HepG2 (cell line): ENCODE results near the gene DIAPH1. TPM values are rescaled to one million over a fixed set of nuclear protein-coding genes. Genes with fewer than 3 reads are reported as not detected.

Source experiments
- ERF ChIP-seq: IDR thresholded peaks from 2 replicates; pipeline ENCODE4 v1.6.1; 2018; ENCODE audit warnings: missing biosample characterization, missing genetic modification reagents
- HHEX ChIP-seq: IDR thresholded peaks from 2 replicates; pipeline ENCODE4 v1.6.1; 2016; ENCODE audit warnings: control low read depth
- HNF4A ChIP-seq: sonication (generic); formaldehyde crosslinking; IDR thresholded peaks from 2 replicates; pipeline ENCODE4 v1.4.0; 2020; ENCODE audit warnings: missing genetic modification reagents
- HNRNPH1 ChIP-seq: fragments of 200-400 bp; formaldehyde crosslinking; optimal IDR thresholded peaks from 2 replicates; pipeline ENCODE3; 2017; ENCODE audit warnings: mild to moderate bottlenecking, low read depth, low read length
- HOXA5 ChIP-seq: sonication (generic); formaldehyde crosslinking; IDR thresholded peaks from 2 replicates; pipeline ENCODE4 v1.4.0; 2020; ENCODE audit warnings: missing genetic modification reagents
- ISX ChIP-seq: sonication (generic); formaldehyde crosslinking; conservative IDR thresholded peaks from 2 replicates; pipeline ENCODE4 v1.5.0; 2020; ENCODE audit warnings: missing genetic modification reagents
- KLF11 ChIP-seq: IDR thresholded peaks from 2 replicates; pipeline ENCODE4 v1.6.1; 2016; ENCODE audit warnings: missing compliant biosample characterization
- KMT2B ChIP-seq: IDR thresholded peaks from 2 replicates; pipeline ENCODE4 v1.6.1; 2016; ENCODE audit warnings: missing genetic modification reagents, missing compliant biosample characterization
- MLLT10 ChIP-seq: sonication (generic); formaldehyde crosslinking; IDR thresholded peaks from 2 replicates; pipeline ENCODE4 v1.4.0; 2020; ENCODE audit warnings: missing genetic modification reagents
- MXI1 ChIP-seq: IDR thresholded peaks from 3 replicates; pipeline ENCODE4 v1.6.1; 2012; ENCODE audit warnings: low read depth, low read length, inconsistent platforms, borderline replicate concordance
- NFE2L2 ChIP-seq: fragments of 150-350 bp; IDR thresholded peaks from 2 replicates; pipeline ENCODE4 v1.6.1; 2014; ENCODE audit warnings: low read length
- PAWR ChIP-seq: sonication (generic); formaldehyde crosslinking; IDR thresholded peaks from 2 replicates; pipeline ENCODE4 v1.4.0; 2020; ENCODE audit warnings: missing genetic modification reagents, mild to moderate bottlenecking, borderline replicate concordance
- PHF21A ChIP-seq: sonication (generic); formaldehyde crosslinking; IDR thresholded peaks from 2 replicates; pipeline ENCODE4 v1.5.0; 2020; ENCODE audit warnings: mild to moderate bottlenecking, missing genetic modification reagents
- PHF8 ChIP-seq: sonication (generic); formaldehyde crosslinking; IDR thresholded peaks from 2 replicates; pipeline ENCODE4 v1.5.0; 2020; ENCODE audit warnings: missing genetic modification reagents
- PITX1 ChIP-seq: sonication (generic); formaldehyde crosslinking; IDR thresholded peaks from 2 replicates; pipeline ENCODE4 v1.5.1; 2020; ENCODE audit warnings: mild to moderate bottlenecking, missing genetic modification reagents
- SOX5 ChIP-seq: IDR thresholded peaks from 2 replicates; pipeline ENCODE4 v1.6.1; 2016; ENCODE audit warnings: borderline replicate concordance
- TAF15 ChIP-seq: fragments of 200-400 bp; formaldehyde crosslinking; IDR thresholded peaks from one replicate; pipeline ENCODE4 v1.6.1; 2018; ENCODE audit warnings: mild to moderate bottlenecking, low read depth, low read length; ENCODE audit not compliant: poor library complexity, severe bottlenecking
- THAP11 ChIP-seq: IDR thresholded peaks from 2 replicates; pipeline ENCODE4 v1.6.1; 2016; ENCODE audit warnings: missing biosample characterization, missing genetic modification reagents
- ZBTB3 ChIP-seq: sonication (generic); formaldehyde crosslinking; IDR thresholded peaks from 2 replicates; pipeline ENCODE4 v1.4.0; 2020; ENCODE audit warnings: low read depth, mild to moderate bottlenecking, moderate library complexity, missing genetic modification reagents, borderline replicate concordance
- ZFY ChIP-seq: sonication (generic); formaldehyde crosslinking; IDR thresholded peaks from 2 replicates; pipeline ENCODE4 v1.4.0; 2020; ENCODE audit warnings: missing genetic modification reagents
- ZNF3 ChIP-seq: IDR thresholded peaks from 2 replicates; pipeline ENCODE4 v1.7.0; 2017; ENCODE audit warnings: inconsistent platforms
- ZNF451 ChIP-seq: sonication (generic); formaldehyde crosslinking; IDR thresholded peaks from 2 replicates; pipeline ENCODE4 v1.5.0; 2020; ENCODE audit warnings: mild to moderate bottlenecking, missing genetic modification reagents
- ZSCAN25 ChIP-seq: sonication (generic); formaldehyde crosslinking; IDR thresholded peaks from 2 replicates; pipeline ENCODE4 v1.8.0; 2022; ENCODE audit warnings: mild to moderate bottlenecking, missing genetic modification reagents
- ZZZ3 ChIP-seq: sonication (generic); formaldehyde crosslinking; IDR thresholded peaks from 2 replicates; pipeline ENCODE4 v1.4.0; 2020; ENCODE audit warnings: missing genetic modification reagents, mild to moderate bottlenecking, borderline replicate concordance
- polyA plus RNA-seq, 8 experiments: library from polyadenylated mRNA; depleted of rRNA in 3 of 8; stranded (reverse) in 7 of 8; unstranded in 1 of 8; fragments of >200 nt; fragmentation: Illumina TruSeq in 4 of 8; extraction: Trizol in 4 of 8; gene quantifications; 2 replicates each; pipeline versions ENCODE4 v1.2.1 to v1.2.3, GENCODE V29; 2011 to 2016; ENCODE audit warnings: low read depth in 4 of 8, missing spikeins in 1 of 8, mixed read lengths in 1 of 8; ENCODE audit not compliant: insufficient read depth in 1 of 8
- total RNA-seq, 5 experiments: library from RNA; depleted of rRNA; stranded (reverse); fragments of >200 nt; fragmentation: Illumina TruSeq; extraction: Trizol; gene quantifications; 2 replicates each; pipeline ENCODE4 v1.2.3, GENCODE V29; 2016; ENCODE audit warnings: low read depth in 1 of 5
- TF ChIP-seq, protein P1 (sequence below): sonication (generic); formaldehyde crosslinking; conservative IDR thresholded peaks from 2 replicates; pipeline ENCODE4 v1.4.0; 2020; ENCODE audit warnings: mild to moderate bottlenecking, missing genetic modification reagents, moderate library complexity
- TF ChIP-seq, protein P2 (sequence below): IDR thresholded peaks from 2 replicates; pipeline ENCODE4 v1.6.1; 2012; ENCODE audit warnings: low read depth, low read length, improper control_type of control experiment

The DIAPH1 gene
- total and polyA plus RNA-seq, 2 of the 13 experiments (the other 11 are each of a cell fraction or from before 2014, with no cell fraction given): 25.1 to 33.9 TPM

DNA sequence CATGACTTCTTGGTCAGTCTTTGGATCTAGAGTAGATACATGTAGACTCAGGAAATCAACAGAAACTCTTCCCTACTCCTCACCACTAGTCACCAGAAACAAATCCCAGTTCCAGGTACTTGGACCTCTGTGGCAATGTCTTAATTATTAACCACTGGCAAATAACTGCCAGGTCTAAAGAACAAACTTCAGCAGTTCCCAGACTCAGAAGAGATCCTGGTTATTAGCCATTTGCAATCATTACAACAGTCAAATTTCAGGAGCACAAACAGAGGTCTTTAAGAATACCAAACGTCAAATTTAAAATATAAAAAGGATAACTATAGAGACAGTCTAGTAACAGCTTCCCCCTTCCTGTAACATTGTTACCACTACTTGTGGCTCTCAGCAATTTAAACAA is 10.2 kb downstream of the DIAPH1 start (continued):
- peak; percentile 14; the same call in 1 of the 3 replicates for TF ChIP-seq MXI1
- TF ChIP-seq PAWR (CRISPR knock-in tag): no peak
- TF ChIP-seq MLLT10 (CRISPR knock-in tag): no peak
- TF ChIP-seq TAF15: no peak
- TF ChIP-seq PITX1: 0 out of 2 replicates have a peak, but pooled peaks have one; percentile 36
- no peak for TF ChIP-seq ISX (CRISPR knock-in tag)
- no peak for TF ChIP-seq PHF8 (CRISPR knock-in tag)
- no peak for TF ChIP-seq ERF (CRISPR knock-in tag)
- TF ChIP-seq, protein P1, sequence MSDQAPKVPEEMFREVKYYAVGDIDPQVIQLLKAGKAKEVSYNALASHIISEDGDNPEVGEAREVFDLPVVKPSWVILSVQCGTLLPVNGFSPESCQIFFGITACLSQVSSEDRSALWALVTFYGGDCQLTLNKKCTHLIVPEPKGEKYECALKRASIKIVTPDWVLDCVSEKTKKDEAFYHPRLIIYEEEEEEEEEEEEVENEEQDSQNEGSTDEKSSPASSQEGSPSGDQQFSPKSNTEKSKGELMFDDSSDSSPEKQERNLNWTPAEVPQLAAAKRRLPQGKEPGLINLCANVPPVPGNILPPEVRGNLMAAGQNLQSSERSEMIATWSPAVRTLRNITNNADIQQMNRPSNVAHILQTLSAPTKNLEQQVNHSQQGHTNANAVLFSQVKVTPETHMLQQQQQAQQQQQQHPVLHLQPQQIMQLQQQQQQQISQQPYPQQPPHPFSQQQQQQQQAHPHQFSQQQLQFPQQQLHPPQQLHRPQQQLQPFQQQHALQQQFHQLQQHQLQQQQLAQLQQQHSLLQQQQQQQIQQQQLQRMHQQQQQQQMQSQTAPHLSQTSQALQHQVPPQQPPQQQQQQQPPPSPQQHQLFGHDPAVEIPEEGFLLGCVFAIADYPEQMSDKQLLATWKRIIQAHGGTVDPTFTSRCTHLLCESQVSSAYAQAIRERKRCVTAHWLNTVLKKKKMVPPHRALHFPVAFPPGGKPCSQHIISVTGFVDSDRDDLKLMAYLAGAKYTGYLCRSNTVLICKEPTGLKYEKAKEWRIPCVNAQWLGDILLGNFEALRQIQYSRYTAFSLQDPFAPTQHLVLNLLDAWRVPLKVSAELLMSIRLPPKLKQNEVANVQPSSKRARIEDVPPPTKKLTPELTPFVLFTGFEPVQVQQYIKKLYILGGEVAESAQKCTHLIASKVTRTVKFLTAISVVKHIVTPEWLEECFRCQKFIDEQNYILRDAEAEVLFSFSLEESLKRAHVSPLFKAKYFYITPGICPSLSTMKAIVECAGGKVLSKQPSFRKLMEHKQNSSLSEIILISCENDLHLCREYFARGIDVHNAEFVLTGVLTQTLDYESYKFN (CRISPR knock-in tag): peak; percentile 90
- TF ChIP-seq, protein P2, sequence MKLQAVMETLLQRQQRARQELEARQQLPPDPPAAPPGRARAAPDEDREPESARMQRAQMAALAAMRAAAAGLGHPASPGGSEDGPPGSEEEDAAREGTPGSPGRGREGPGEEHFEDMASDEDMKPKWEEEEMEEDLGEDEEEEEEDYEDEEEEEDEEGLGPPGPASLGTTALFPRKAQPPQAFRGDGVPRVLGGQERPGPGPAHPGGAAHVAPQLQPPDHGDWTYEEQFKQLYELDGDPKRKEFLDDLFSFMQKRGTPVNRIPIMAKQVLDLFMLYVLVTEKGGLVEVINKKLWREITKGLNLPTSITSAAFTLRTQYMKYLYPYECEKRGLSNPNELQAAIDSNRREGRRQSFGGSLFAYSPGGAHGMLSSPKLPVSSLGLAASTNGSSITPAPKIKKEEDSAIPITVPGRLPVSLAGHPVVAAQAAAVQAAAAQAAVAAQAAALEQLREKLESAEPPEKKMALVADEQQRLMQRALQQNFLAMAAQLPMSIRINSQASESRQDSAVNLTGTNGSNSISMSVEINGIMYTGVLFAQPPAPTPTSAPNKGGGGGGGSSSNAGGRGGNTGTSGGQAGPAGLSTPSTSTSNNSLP: peak; percentile 71
- TF ChIP-seq HNRNPH1: no peak
- TF ChIP-seq PHF21A: peak; percentile 50; the same call in 1 of the 2 replicates
- TF ChIP-seq ZBTB3 (CRISPR knock-in tag): no peak
- no peak for TF ChIP-seq THAP11 (CRISPR knock-in tag)
- TF ChIP-seq SOX5 (CRISPR knock-in tag): peak; percentile 31
- no peak for TF ChIP-seq ZNF451 (CRISPR knock-in tag)
- TF ChIP-seq KMT2B (CRISPR knock-in tag): no peak
- TF ChIP-seq NFE2L2: no peak
- no peak for TF ChIP-seq ZFY (CRISPR knock-in tag)
- TF ChIP-seq ZNF3 (CRISPR knock-in tag): no peak
- no peak for TF ChIP-seq ZSCAN25
- no peak for TF ChIP-seq HOXA5 (CRISPR knock-in tag)
- peak; percentile 76 for TF ChIP-seq HNF4A (CRISPR knock-in tag)
- no peak for TF ChIP-seq ZZZ3
- no peak for TF ChIP-seq KLF11 (CRISPR knock-in tag)
- TF ChIP-seq HHEX (CRISPR knock-in tag): no peak
